C4-2B (cell line): ENCODE data around the gene CATSPERB.
"Not testable (repeated sequence)": the region's sequence is repeated elsewhere in the genome, so short reads cannot be mapped to it uniquely, and the experiment has no call there.

ENCODE experiments used
- H3K27ac ChIP-seq: fragments of 450-650 bp; 2 replicates; pipeline ENCODE4 v1.5.1; 2017
- ZFX ChIP-seq: fragments of 450-650 bp; IDR thresholded peaks from 2 replicates; pipeline ENCODE4 v1.6.1; 2017
- TF ChIP-seq, protein P1 (sequence below): fragments of 450-650 bp; conservative IDR thresholded peaks from 2 replicates; pipeline ENCODE4 v1.5.1; 2017; ENCODE audit warnings: mild to moderate bottlenecking

Gene CATSPERB

DNA sequence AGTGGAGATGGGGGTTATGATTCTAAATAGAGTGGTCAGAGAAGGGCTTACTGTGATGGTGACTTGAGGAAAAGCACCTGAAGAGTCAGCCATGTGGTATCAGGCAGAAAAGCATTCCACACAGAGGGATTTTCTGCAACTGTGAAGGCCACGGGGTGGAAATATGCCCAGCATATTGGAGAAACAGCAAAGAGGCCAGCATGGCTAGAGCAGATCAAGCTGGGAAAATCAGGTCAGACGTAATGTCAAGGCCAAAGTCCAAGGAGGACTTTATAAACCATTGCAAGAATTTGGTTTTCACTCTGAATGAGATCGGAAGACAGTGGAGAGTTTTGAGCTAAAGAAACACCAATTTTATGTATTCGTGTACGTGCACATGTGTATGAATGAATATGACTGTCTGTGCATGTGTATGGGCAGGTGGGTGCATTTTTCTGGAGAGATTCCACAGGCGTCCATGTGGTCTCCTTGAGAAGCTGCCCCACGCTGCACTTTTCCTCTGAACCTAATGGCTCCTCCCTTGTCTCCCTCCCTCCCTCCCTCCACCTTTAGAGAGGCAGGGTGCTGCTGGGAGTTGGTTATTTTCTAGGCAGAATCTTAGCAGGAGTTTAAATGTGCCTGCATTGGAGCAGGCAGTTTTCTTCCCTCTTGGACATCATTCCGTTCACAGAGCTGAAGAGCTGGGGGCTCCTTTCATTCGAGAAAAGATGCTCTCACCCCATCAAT lies 124.4 kb downstream of the CATSPERB start:
- no peak for TF ChIP-seq ZFX
- TF ChIP-seq, protein P1, sequence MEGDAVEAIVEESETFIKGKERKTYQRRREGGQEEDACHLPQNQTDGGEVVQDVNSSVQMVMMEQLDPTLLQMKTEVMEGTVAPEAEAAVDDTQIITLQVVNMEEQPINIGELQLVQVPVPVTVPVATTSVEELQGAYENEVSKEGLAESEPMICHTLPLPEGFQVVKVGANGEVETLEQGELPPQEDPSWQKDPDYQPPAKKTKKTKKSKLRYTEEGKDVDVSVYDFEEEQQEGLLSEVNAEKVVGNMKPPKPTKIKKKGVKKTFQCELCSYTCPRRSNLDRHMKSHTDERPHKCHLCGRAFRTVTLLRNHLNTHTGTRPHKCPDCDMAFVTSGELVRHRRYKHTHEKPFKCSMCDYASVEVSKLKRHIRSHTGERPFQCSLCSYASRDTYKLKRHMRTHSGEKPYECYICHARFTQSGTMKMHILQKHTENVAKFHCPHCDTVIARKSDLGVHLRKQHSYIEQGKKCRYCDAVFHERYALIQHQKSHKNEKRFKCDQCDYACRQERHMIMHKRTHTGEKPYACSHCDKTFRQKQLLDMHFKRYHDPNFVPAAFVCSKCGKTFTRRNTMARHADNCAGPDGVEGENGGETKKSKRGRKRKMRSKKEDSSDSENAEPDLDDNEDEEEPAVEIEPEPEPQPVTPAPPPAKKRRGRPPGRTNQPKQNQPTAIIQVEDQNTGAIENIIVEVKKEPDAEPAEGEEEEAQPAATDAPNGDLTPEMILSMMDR, result no peak

GRCh38 chr14:91606851-91607250 lies 125.0 kb downstream of the CATSPERB start:
- TF ChIP-seq, protein P1, result no peak
- no peak for TF ChIP-seq ZFX
- no peak overlapping the region for H3K27ac ChIP-seq

More for the DNA sequence above, 124.4 kb downstream of the CATSPERB start:
- H3K27ac ChIP-seq, result no peak overlapping the region

DNA sequence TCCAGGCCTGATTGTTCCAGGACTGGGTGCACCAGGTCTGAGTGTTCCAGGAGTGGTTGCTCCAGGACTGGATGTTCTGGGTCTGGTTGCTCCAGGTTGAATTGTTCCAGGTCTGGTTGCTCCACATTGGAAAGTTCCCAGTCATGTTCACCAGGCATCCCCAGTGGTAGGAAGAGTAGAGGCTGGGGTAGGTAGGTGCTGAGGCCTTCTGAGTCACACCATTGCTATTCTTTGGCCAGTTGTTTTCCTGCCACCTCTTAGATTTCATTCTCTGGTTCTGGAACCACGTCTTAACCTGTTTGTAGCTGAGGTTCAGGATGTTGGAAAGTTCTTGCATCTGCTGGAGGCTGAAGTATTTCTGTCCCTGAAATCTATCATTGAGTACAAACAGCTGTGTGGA lies 127.3 kb downstream of the CATSPERB start:
- H3K27ac ChIP-seq, result not testable (repeated sequence)

DNA sequence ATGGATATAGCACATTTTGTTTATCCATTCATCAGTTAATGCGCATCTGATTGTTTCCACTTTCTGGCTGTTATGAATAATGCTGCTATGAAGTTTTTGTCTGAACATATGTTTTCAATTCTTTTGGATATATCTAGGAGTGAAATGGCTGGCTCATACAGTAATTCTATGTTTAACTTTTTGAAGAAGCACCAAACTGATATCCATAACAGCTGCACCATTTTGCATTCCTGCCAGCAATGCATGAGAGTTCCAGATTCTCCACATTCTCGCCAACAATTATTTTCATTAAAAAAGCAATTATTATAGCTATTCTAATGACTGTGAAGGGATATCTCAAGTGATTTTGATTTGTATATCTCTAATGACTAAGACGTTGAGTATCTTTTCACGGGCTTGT lies 131.9 kb downstream of the CATSPERB start:
- no peak overlapping the region for H3K27ac ChIP-seq
- TF ChIP-seq ZFX, result no peak
- TF ChIP-seq, protein P1, result no peak

GRCh38 chr14:91595736-91596135 lies 136.2 kb downstream of the CATSPERB start:
- H3K27ac ChIP-seq, result no peak overlapping the region
- no peak for TF ChIP-seq ZFX
- TF ChIP-seq, protein P1, result no peak

GRCh38 chr14:91593957-91594356 lies 137.9 kb downstream of the CATSPERB start:
- not testable (repeated sequence) for H3K27ac ChIP-seq

DNA sequence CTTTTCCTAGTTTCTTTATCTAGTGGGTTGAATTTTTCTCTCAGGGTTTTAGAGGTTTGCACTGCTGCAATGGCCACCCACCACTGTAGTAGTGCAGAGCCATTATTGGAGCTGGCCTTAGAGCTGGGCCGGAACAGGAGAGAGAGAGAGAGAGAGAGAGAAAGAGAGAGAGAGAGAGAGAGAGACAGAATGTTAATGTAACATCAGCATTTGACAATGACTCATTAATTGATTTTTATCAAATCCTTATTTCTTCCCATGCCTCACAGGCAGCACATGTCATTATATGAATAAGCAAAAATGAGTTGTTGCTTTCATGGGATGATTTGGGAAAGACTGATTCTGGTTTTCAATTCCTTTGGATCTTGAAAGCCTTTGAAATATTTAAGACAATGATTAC lies 145.5 kb downstream of the CATSPERB start:
- TF ChIP-seq, protein P1, result no peak
- no peak for TF ChIP-seq ZFX

GRCh38 chr14:91585856-91586255 lies 146.0 kb downstream of the CATSPERB start:
- no peak overlapping the region for H3K27ac ChIP-seq
- TF ChIP-seq, protein P1, result no peak
- no peak for TF ChIP-seq ZFX

More for the DNA sequence above, 145.5 kb downstream of the CATSPERB start:
- H3K27ac ChIP-seq, result no peak overlapping the region
